HG02884 (cell line): ENCODE data around the gene FHIT.
A peak's percentile ranks its signal among the peaks of the same experiment; 100 is the strongest.
"Not testable (repeated sequence)": the region's sequence is repeated elsewhere in the genome, so short reads cannot be mapped to it uniquely, and the experiment has no call there.

ENCODE experiments used
- ATAC-seq: cut with Tn5 transposase; IDR thresholded peaks from one replicate; pipeline ENCODE4 v1.9.1; 2021; ENCODE audit warnings: mild to moderate bottlenecking, moderate library complexity; ENCODE audit not compliant: unreplicated experiment

The FHIT gene

GRCh38 chr3:61227799-61228198 is 23.5 kb downstream of the FHIT start:
- no peak for ATAC-seq

- no peak for ATAC-seq
Observed at GRCh38 chr3:61226166-61226686, 25.0 kb downstream of the FHIT start.

GRCh38 chr3:61224823-61225222 is 26.4 kb downstream of the FHIT start:
- no peak for ATAC-seq

GRCh38 chr3:61223451-61223850 is 27.8 kb downstream of the FHIT start:
- ATAC-seq: no peak

- no peak for ATAC-seq
Observed at GRCh38 chr3:61222467-61222866, 28.8 kb downstream of the FHIT start.

- no peak for ATAC-seq
Observed at GRCh38 chr3:61221759-61222362, 29.4 kb downstream of the FHIT start.

- no peak for ATAC-seq
Observed at GRCh38 chr3:61218504-61218903, 32.7 kb downstream of the FHIT start.

- not testable (repeated sequence) for ATAC-seq
Observed at GRCh38 chr3:61216171-61216570, 35.1 kb downstream of the FHIT start.

- ATAC-seq: no peak
Observed at GRCh38 chr3:61202086-61202485, 49.2 kb downstream of the FHIT start.

- no peak for ATAC-seq
Observed at GRCh38 chr3:61201071-61201470, 50.2 kb downstream of the FHIT start.

- ATAC-seq: no peak
Observed at GRCh38 chr3:61200270-61200669, 51.0 kb downstream of the FHIT start.

GRCh38 chr3:61199843-61200242 is 51.4 kb downstream of the FHIT start:
- no peak for ATAC-seq

GRCh38 chr3:61194892-61195538 is 56.2 kb downstream of the FHIT start:
- no peak for ATAC-seq

GRCh38 chr3:61192222-61192621 is 59.0 kb downstream of the FHIT start:
- ATAC-seq: no peak

GRCh38 chr3:61190205-61190604 is 61.0 kb downstream of the FHIT start:
- not testable (repeated sequence) for ATAC-seq

GRCh38 chr3:61186030-61186429 is 65.2 kb downstream of the FHIT start:
- ATAC-seq: no peak

- no peak for ATAC-seq
Observed at GRCh38 chr3:61184956-61185355, 66.3 kb downstream of the FHIT start.

- ATAC-seq: peak; percentile 42
Observed at GRCh38 chr3:61182662-61183061, 68.6 kb downstream of the FHIT start.

GRCh38 chr3:61181874-61182273 is 69.4 kb downstream of the FHIT start:
- ATAC-seq: peak; percentile 98

GRCh38 chr3:61180206-61180605 is 71.0 kb downstream of the FHIT start:
- no peak for ATAC-seq

GRCh38 chr3:61178167-61178566 is 73.1 kb downstream of the FHIT start:
- ATAC-seq: no peak

GRCh38 chr3:61177450-61177849 is 73.8 kb downstream of the FHIT start:
- ATAC-seq: no peak

GRCh38 chr3:61173676-61174075 is 77.6 kb downstream of the FHIT start:
- no peak for ATAC-seq
